ENCODE data around the gene COQ2.

- no peak for TF ChIP-seq ATF7 (IDR thresholded peaks at IDR 0.05)
- no peak for TF ChIP-seq ATF7 (CRISPR knock-in tag; IDR thresholded peaks at IDR 0.05)
- TF ChIP-seq CTCF (CRISPR knock-in tag; IDR thresholded peaks at IDR 0.05), result no peak
- TF ChIP-seq NFE2L2 (IDR thresholded peaks at IDR 0.05; ENCODE audit: low read length), result no peak
- TF ChIP-seq CREB3 (CRISPR knock-in tag; IDR thresholded peaks at IDR 0.05), result no peak
- TF ChIP-seq ZNF329 (CRISPR knock-in tag; IDR thresholded peaks at IDR 0.05; ENCODE audit: low read depth), result no peak
- TF ChIP-seq SAFB2 (CRISPR knock-in tag; IDR thresholded peaks at IDR 0.05; ENCODE audit: borderline replicate concordance, low read depth), result no peak
- TF ChIP-seq EZH2 (conservative IDR thresholded peaks at IDR 0.05; ENCODE audit: low read depth, low read length), result no peak
- TF ChIP-seq SIN3A (IDR thresholded peaks at IDR 0.05; ENCODE audit: borderline replicate concordance, low read depth, low read length), result no peak
- TF ChIP-seq ZBTB25 (CRISPR knock-in tag; IDR thresholded peaks at IDR 0.05), result no peak
- TF ChIP-seq RERE (CRISPR knock-in tag; IDR thresholded peaks at IDR 0.05; ENCODE audit: low read depth), result no peak
These were observed 41.9 kb upstream of the COQ2 start for GRCh38 chr4:83326546-83326945.

Data from HepG2 (cell line).